GM21717 (cell line): Measurements from ENCODE around the gene SLC24A1.

Source experiments
- ATAC-seq: cut with Tn5 transposase; IDR thresholded peaks from one replicate; pipeline ENCODE4 v1.9.1; 2021; ENCODE audit warnings: mild to moderate bottlenecking, moderate library complexity; ENCODE audit not compliant: unreplicated experiment

Gene SLC24A1

GRCh38 chr15:65618560-65619109, 3.1 kb upstream of the SLC24A1 start:
- ATAC-seq: no peak

DNA sequence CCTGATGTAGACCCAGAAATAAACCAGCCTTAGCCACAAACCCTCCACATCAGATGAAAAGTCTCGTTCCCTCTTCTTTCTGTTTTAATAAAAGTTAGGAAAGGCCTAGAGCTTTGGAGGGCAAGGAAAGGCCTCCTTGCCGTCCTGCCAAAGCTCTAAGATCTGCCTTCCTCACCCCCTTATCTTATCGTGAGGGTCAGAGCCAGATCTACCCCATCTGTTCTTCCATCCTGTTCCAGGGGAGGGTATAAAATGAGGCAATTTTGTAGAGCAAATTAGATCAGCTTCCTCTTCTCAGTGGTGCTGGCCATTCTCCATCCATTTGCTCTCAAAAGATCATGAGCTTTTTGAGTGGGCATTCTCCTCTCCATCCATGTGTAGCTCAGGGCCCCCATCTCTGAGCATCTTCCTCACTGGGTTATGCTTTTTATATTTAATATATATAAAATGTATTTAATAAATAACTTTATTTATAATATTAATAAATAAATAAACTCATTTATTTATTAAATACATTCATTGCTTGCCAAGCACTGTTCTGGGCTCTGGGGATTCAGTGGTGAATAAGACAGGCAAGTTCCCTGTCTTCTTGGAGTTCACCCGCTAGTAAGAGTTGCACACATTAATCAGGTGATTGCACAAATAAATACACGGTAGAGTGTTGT, 2.0 kb upstream of the SLC24A1 start:
- no peak for ATAC-seq

DNA sequence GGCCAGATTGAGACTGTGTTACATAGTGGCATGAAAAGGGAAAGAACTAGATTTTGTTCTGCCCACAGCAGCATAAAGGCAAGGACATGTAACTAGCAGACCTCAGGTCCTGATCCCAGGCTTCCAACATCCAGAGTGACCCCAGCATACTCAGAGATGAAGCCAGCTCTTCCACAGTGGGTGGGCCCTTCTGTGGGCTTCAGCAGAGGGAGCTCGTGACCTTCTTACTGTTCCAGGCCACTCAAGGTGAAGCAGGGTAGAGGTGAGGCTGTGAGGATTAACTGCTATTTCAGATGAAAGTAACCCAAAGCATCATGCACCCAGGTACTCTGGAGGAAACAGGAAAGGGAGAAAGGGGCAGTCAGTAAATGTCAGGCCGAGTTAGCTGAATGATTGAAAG, 905 bp upstream of the SLC24A1 start:
- ATAC-seq: no peak

- ATAC-seq: no peak
Observed at GRCh38 chr15:65623103-65623502, 1.4 kb downstream of the SLC24A1 start.

DNA sequence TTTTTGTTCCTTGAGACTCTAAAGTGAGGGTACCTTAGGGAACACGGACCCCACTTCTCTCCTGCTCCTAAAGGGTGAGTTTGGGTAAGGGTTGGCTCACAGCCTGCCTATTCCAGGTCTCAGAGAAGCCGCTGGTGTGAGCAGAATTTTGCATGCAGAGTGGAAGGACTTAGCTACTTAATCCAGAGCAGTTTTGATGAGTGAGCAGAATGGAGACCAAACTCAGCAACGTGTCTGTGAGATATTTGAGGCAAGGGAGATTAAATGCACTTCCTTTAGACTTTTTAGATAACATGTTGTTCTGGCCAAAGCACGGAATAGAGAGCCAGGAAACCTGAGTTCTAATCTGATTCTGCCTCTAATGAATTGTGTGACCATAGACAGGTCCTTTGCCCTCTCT, 5.1 kb downstream of the SLC24A1 start:
- no peak for ATAC-seq

- ATAC-seq: no peak
Observed at GRCh38 chr15:65629548-65629947, 7.8 kb downstream of the SLC24A1 start.

DNA sequence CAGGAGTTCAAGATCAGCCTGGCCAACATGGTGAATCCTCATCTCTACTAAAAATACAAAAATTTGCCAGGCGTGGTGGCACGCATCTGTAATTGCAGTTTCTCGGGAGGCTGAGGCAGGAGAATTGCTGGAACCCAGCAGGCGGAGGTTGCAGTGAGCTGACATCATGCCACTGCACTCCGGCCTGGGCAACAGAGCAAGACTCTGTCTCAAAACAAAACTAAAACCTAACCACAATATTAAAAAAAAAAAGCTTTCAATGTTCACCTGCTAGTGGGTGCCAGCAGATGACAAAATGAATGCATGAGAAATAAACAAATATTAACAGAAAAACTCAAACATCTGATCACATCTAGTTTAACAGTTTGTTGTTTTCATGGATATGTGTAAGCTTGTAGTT, 9.0 kb downstream of the SLC24A1 start:
- no peak for ATAC-seq

DNA sequence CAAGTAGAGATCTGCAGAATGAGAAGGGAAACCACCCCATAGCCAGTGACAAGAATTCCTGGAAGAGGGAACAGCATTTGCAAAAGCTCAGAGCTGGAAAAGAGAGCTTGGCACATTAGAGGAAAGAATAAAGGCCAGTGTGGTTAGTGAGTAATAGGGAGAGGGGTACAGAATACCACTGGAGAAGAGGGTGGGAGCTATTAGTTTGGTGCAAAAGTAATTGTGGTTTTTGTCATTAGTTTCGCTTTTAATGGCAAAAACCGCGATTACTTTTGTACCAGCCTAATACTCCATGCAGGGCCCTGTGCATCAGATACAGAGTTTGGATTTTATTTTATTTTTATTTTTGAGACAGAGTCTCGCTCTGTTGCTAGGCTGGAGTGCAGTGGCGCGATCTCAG, 9.8 kb downstream of the SLC24A1 start:
- peak; percentile 43 for ATAC-seq

GRCh38 chr15:65632780-65633375, 11.1 kb downstream of the SLC24A1 start:
- no peak for ATAC-seq

DNA sequence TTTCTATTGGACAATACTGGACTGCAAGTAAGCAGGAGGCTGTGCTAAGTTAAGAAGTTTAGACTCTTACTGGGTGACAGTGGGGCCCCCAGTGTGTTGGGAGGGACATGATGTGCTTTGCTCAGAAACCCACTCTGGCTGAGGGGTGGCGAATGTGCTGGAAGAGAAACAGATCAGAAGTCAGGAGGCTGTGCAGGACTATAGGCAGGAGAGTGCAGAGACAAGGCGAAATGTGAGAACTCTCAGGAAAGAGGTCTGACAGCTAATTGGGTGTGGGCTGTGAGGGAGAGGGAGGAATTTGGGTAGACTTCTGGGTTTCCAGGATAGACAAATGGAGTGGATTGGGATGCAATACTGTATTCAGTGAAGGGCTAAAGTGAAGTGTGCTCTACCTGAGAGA, 12.0 kb downstream of the SLC24A1 start:
- ATAC-seq: no peak

DNA sequence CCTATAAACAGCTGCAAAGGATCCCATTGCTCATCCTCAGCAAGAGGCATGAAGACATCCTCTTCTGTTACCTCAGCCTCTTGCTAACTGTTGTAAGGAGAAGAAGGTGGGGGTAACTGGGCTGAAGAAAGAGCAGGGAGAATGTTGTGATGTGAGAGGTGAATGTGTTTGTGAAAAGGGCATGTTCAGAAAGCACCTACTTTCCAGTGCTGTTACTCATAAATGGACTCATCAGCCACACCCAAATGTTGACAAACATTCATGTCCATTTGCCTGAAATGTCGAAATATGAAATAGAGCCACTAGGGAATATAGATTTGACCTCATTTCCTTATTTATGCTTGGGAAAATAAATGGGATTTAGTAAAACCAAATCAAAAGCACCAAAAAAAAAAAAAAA, 12.6 kb downstream of the SLC24A1 start:
- ATAC-seq: no peak

DNA sequence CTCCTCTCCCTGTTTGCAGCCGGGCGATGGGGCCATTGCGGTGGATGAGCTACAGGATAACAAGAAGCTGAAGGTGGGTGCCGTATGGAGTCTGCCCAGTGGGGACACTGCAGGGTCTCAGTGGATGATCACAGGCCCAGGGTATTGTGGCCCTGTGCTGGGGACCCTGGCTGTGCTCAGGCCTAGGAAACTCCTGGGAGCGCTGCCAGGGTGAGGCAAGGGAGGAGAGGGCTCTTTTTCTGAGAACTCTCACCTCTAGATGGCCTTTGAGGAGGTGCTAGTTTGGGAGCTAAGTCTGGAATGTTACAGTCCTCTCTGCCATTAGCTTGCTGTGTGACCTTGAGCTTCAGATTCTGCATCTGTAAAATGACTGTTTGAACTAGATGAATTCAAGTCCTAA, 16.4 kb downstream of the SLC24A1 start:
- ATAC-seq: no peak

- ATAC-seq: no peak
Observed at GRCh38 chr15:65638681-65639089, 16.9 kb downstream of the SLC24A1 start.

- no peak for ATAC-seq
Observed at GRCh38 chr15:65639509-65639908, 17.8 kb downstream of the SLC24A1 start.

DNA sequence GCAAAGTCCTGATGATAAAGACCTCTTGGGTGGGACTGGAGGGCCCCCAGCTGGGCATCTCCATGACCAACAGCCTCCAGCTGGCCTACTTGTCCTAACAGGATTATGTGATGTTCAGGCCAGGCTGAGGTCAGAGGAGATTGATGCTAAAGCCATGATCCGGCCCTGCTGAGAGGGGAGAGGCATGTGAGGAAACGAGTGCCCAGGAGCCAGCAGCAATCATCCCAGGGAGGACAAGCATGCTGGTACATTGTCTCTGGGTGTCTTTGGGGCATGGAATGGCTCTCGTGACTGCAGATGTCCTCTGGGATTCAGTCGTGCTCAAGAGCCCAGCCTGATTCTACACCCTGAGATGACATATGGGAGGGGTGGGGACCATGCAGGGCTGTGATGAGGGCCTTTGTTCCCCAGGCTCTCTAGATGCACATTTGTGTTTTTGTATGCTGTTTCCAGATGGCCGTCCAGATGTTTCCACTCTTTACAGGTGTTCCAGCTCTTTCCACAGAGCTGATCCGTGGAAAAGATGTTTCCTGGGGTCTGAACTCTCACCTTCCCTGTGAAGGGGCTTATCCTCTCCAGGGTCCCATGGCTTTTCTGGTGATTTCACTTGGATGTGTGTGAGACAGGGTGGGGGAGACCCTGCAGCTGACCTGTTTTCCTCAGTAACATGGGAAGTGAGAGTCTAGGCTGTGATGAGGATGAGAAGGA, 20.2 kb downstream of the SLC24A1 start:
- no peak for ATAC-seq

DNA sequence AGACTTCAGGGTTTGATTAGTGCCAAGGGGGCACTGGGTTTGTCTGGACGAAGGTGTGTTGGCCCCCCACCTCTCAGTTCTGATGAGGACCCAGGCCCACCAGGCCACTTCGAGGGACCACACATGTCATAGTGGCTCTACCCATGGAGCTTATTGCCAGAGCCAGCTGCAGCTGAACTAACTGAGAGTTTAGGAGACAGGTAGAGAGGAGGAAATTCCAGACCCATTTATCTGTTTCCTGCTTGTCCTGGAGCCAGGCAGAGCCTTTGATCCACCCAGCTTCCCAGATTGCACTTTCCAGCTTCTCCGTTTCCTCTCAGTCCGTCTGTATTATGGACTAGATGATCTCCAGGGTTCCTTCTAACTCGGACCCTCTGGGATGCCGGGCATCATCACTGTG, 20.9 kb downstream of the SLC24A1 start:
- ATAC-seq: no peak

GRCh38 chr15:65644282-65644681, 22.5 kb downstream of the SLC24A1 start:
- no peak for ATAC-seq

DNA sequence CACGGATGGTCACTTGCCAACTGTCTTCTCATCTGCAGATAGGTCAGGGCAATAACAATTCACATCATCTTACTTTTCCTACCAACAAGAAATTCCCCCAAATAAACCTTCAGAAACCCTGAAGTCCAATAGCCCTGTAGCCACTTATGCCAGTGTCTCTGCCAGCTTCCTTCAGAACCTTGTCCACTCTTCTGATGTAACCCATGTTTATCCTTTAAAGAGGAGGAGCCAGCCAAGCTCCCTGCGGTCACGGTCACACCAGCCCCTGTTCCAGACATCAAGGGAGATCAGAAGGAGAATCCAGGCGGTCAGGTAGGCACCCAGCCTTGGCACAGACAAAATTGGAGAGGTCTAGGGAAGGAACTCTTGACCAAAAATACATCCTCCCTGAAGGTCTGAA, 23.7 kb downstream of the SLC24A1 start:
- ATAC-seq: no peak

- ATAC-seq: no peak
Observed at GRCh38 chr15:65646486-65646885, 24.7 kb downstream of the SLC24A1 start.

DNA sequence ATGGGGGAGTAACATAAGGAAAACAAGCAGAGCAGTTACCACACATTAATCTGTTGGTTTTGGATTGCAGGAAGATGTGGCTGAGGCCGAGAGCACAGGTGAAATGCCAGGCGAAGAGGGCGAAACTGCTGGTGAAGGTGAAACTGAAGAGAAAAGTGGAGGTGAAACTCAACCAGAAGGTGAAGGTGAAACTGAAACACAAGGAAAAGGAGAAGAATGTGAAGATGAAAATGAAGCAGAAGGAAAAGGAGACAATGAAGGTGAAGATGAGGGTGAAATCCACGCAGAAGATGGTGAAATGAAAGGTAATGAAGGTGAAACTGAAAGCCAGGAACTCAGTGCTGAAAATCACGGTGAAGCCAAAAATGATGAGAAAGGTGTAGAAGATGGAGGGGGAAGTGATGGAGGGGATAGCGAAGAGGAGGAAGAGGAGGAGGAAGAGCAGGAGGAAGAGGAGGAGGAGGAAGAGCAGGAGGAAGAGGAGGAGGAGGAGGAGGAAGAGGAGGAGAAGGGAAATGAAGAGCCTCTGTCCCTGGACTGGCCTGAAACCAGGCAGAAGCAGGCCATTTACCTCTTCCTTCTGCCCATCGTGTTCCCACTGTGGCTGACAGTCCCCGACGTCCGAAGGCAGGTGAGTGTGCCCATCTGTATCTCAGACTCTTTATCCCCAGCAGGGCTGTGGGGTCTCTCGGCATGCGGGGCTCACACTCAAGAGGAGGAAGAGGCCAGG, 28.7 kb downstream of the SLC24A1 start:
- no peak for ATAC-seq

- ATAC-seq: no peak
Observed at GRCh38 chr15:65651042-65651322, 29.2 kb downstream of the SLC24A1 start.
